ENCODE data around the gene CDK5. TPM values are rescaled to one million over a fixed set of nuclear protein-coding genes. Genes with fewer than 3 reads are reported as not detected.
"Not testable (repeated sequence)": the region's sequence is repeated elsewhere in the genome, so short reads cannot be mapped to it uniquely, and the experiment has no call there.

The CDK5 gene
- total RNA-seq, 1 experiment from 2014 or later: 12.2 TPM

- TSS peak; percentile 78 for BruUV-seq (replicated peaks)
- no peaks in the 10 kb centered on the region for H3K27me3 Mint-ChIP-seq (ENCODE audit: insufficient read depth, unreplicated experiment)
- H3K36me3 Mint-ChIP-seq (ENCODE audit: insufficient read depth, unreplicated experiment): peaks cover 18% of the 10 kb centered on the region
- no peaks in the 10 kb centered on the region for H3K9me3 Mint-ChIP-seq (ENCODE audit: unreplicated experiment)
- ChIA-PET POLR2A (interaction anchor here (0.6 to 2.6 kb wide), 19 partner anchors 9 to 1833 kb away, joined by 3 to 42 read pairs (median 4); partner anchors contain the start of genes AGAP3, ASIC3, CDK5 and FASTK), CTCF (interaction anchor here (0.6 to 2.7 kb wide), 19 partner anchors 10 to 1345 kb away, joined by 3 to 12 read pairs (median 3); no protein-coding TSS in a partner anchor)
- peaks cover 29% of the 10 kb centered on the region for H3K4me1 Mint-ChIP-seq (ENCODE audit: insufficient read depth, unreplicated experiment)
- peak; percentile 99 for DNase-seq (ENCODE audit: unreplicated experiment)
- intact Hi-C loops (cut with micrococcal nuclease): loop anchor here (1.0 to 2.0 kb wide), 4 partner anchors 30 to 83 kb away; partner anchors contain the start of gene FASTK
- TF ChIP-seq CTCF (IDR thresholded peaks at IDR 0.05; ENCODE audit: unreplicated experiment): peak; percentile 37
- H3K4me3 Mint-ChIP-seq (ENCODE audit: unreplicated experiment): peak within 1 kb of the TSS; percentile 97
- H3K27ac Mint-ChIP-seq (ENCODE audit: low read depth, unreplicated experiment): peak within 1 kb of the TSS; percentile 100
These were observed 29.4 kb downstream of the CDK5 start, which contains the start of gene ABCB8 for GRCh38 chr7:151028131-151028947. TSS of gene ABCB8 (plus strand) at chr7:151028450. CDS start at chr7:151028516, 66 bp downstream.

- peak overlapping the region; percentile 100 for H3K27ac Mint-ChIP-seq (ENCODE audit: low read depth, unreplicated experiment)
- H3K36me3 Mint-ChIP-seq (ENCODE audit: insufficient read depth, unreplicated experiment): peaks cover 18% of the 10 kb centered on the region
- not testable (repeated sequence) for H3K9me3 Mint-ChIP-seq (ENCODE audit: unreplicated experiment); DNase-seq (ENCODE audit: unreplicated experiment); H3K27me3 Mint-ChIP-seq (ENCODE audit: insufficient read depth, unreplicated experiment)
- ChIA-PET CTCF (interaction anchor here (0.6 to 1.3 kb wide), 14 partner anchors 9 to 1345 kb away, joined by 3 to 9 read pairs (median 3); no protein-coding TSS in a partner anchor), POLR2A (interaction anchor here (0.6 to 2.6 kb wide), 16 partner anchors 9 to 1833 kb away, joined by 3 to 42 read pairs (median 5); partner anchors contain the start of genes AGAP3, ASIC3, CDK5 and FASTK)
- peak overlapping the region; percentile 97 for H3K4me3 Mint-ChIP-seq (ENCODE audit: unreplicated experiment)
- H3K4me1 Mint-ChIP-seq (ENCODE audit: insufficient read depth, unreplicated experiment): peaks cover 29% of the 10 kb centered on the region
- TSS peak; percentile 96 for BruUV-seq (replicated peaks)
- intact Hi-C loops (cut with micrococcal nuclease): loop anchor here (1.0 to 2.0 kb wide), 4 partner anchors 31 to 84 kb away; partner anchors contain the start of gene FASTK
These were observed 30.0 kb downstream of the CDK5 start for GRCh38 chr7:151027728-151028130.

GRCh38 chr7:151026771-151027727, 30.6 kb downstream of the CDK5 start:
- Mint-ChIP-seq H3K27ac (ENCODE audit: low read depth, unreplicated experiment) (peak overlapping the region; percentile 100), H3K4me3 (ENCODE audit: unreplicated experiment) (peak overlapping the region; percentile 97), H3K4me1 (ENCODE audit: insufficient read depth, unreplicated experiment) (peaks cover 29% of the 10 kb centered on the region), H3K36me3 (ENCODE audit: insufficient read depth, unreplicated experiment) (peaks cover 15% of the 10 kb centered on the region)
- H3K27me3 Mint-ChIP-seq (ENCODE audit: insufficient read depth, unreplicated experiment); DNase-seq (ENCODE audit: unreplicated experiment); intact Hi-C loops (cut with micrococcal nuclease); H3K9me3 Mint-ChIP-seq (ENCODE audit: unreplicated experiment); BruUV-seq (replicated peaks): not testable (repeated sequence)
- ChIA-PET CTCF (interaction anchor here (0.6 to 1.3 kb wide), 8 partner anchors 9 to 255 kb away, joined by 3 to 9 read pairs (median 3); no protein-coding TSS in a partner anchor), POLR2A (interaction anchor here (0.6 to 2.6 kb wide), 8 partner anchors 12 to 101 kb away, joined by 3 to 42 read pairs (median 12); partner anchors contain the start of genes CDK5, FASTK and SLC4A2)

GRCh38 chr7:151025924-151026671, 31.6 kb downstream of the CDK5 start:
- no TSS peak for BruUV-seq (replicated peaks)
- DNase-seq (ENCODE audit: unreplicated experiment): peak; percentile 38
- intact Hi-C loops (cut with micrococcal nuclease): no loop called here
- H3K36me3 Mint-ChIP-seq (ENCODE audit: insufficient read depth, unreplicated experiment): peaks cover 6% of the 10 kb centered on the region
- no peak for TF ChIP-seq CTCF (IDR thresholded peaks at IDR 0.05; ENCODE audit: unreplicated experiment)
- no peak overlapping the region for H3K27ac Mint-ChIP-seq (ENCODE audit: low read depth, unreplicated experiment)
- no peaks in the 10 kb centered on the region for H3K27me3 Mint-ChIP-seq (ENCODE audit: insufficient read depth, unreplicated experiment)
- ChIA-PET POLR2A (interaction anchor here (0.7 to 1.2 kb wide), 3 partner anchors 51 to 547 kb away, joined by 3 to 4 read pairs (median 3); no protein-coding TSS in a partner anchor), CTCF (interaction anchor here (0.8 to 1.3 kb wide), 4 partner anchors 8 to 127 kb away, joined by 3 to 9 read pairs (median 4); no protein-coding TSS in a partner anchor)
- H3K4me3 Mint-ChIP-seq (ENCODE audit: unreplicated experiment): no peak overlapping the region
- H3K9me3 Mint-ChIP-seq (ENCODE audit: unreplicated experiment): no peaks in the 10 kb centered on the region
- H3K4me1 Mint-ChIP-seq (ENCODE audit: insufficient read depth, unreplicated experiment): peaks cover 29% of the 10 kb centered on the region

All from MCF 10A (cell line).